HL-60 (cell line): ENCODE measurements around the gene MYOM1.

Experiments used
- GABPA ChIP-seq: IDR thresholded peaks from 2 replicates; pipeline ENCODE4 v1.6.1; 2012; ENCODE audit warnings: low read depth
- POLR2AphosphoS5 ChIP-seq: IDR thresholded peaks from 2 replicates; pipeline ENCODE4 v1.6.1; 2012; ENCODE audit warnings: low read depth
- TF ChIP-seq, protein P1 (sequence below): IDR thresholded peaks from one replicate; pipeline ENCODE4 v1.5.1; 2011; ENCODE audit warnings: low read length, control low read depth, inconsistent platforms; ENCODE audit not compliant: insufficient read depth
- TF ChIP-seq, protein P2 (sequence below): IDR thresholded peaks from 2 replicates; pipeline ENCODE4 v1.6.1; 2012; ENCODE audit warnings: low read depth; ENCODE audit not compliant: insufficient replicate concordance

DNA sequence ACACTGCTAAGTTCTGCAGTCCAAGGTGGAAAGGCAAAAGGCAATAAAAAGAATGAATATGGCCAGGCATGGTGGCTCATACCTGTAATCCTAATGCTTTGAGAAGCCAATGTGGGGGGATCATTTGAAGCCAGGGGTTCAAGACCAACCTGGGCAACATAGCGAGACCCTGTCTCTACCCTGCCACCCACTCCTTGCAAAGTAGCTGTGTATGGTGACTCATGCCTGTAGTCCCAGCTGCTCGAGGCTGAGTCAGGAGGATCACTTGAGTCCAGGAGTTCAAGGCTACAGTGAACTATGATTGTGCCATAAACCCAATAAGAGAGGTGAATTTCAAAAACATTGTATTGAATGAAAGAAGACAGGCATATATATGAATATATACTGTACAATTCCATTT lies 44.6 kb upstream of the MYOM1 start:
- TF ChIP-seq, protein P1, sequence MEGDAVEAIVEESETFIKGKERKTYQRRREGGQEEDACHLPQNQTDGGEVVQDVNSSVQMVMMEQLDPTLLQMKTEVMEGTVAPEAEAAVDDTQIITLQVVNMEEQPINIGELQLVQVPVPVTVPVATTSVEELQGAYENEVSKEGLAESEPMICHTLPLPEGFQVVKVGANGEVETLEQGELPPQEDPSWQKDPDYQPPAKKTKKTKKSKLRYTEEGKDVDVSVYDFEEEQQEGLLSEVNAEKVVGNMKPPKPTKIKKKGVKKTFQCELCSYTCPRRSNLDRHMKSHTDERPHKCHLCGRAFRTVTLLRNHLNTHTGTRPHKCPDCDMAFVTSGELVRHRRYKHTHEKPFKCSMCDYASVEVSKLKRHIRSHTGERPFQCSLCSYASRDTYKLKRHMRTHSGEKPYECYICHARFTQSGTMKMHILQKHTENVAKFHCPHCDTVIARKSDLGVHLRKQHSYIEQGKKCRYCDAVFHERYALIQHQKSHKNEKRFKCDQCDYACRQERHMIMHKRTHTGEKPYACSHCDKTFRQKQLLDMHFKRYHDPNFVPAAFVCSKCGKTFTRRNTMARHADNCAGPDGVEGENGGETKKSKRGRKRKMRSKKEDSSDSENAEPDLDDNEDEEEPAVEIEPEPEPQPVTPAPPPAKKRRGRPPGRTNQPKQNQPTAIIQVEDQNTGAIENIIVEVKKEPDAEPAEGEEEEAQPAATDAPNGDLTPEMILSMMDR, result no peak
- TF ChIP-seq POLR2AphosphoS5, result no peak
- TF ChIP-seq, protein P2, sequence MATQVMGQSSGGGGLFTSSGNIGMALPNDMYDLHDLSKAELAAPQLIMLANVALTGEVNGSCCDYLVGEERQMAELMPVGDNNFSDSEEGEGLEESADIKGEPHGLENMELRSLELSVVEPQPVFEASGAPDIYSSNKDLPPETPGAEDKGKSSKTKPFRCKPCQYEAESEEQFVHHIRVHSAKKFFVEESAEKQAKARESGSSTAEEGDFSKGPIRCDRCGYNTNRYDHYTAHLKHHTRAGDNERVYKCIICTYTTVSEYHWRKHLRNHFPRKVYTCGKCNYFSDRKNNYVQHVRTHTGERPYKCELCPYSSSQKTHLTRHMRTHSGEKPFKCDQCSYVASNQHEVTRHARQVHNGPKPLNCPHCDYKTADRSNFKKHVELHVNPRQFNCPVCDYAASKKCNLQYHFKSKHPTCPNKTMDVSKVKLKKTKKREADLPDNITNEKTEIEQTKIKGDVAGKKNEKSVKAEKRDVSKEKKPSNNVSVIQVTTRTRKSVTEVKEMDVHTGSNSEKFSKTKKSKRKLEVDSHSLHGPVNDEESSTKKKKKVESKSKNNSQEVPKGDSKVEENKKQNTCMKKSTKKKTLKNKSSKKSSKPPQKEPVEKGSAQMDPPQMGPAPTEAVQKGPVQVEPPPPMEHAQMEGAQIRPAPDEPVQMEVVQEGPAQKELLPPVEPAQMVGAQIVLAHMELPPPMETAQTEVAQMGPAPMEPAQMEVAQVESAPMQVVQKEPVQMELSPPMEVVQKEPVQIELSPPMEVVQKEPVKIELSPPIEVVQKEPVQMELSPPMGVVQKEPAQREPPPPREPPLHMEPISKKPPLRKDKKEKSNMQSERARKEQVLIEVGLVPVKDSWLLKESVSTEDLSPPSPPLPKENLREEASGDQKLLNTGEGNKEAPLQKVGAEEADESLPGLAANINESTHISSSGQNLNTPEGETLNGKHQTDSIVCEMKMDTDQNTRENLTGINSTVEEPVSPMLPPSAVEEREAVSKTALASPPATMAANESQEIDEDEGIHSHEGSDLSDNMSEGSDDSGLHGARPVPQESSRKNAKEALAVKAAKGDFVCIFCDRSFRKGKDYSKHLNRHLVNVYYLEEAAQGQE, result no peak
- TF ChIP-seq GABPA, result no peak
